Measurements from ENCODE around the gene XKR3.
"Not testable (repeated sequence)": the region's sequence is repeated elsewhere in the genome, so short reads cannot be mapped to it uniquely, and the experiment has no call there.

XKR3 gene

DNA sequence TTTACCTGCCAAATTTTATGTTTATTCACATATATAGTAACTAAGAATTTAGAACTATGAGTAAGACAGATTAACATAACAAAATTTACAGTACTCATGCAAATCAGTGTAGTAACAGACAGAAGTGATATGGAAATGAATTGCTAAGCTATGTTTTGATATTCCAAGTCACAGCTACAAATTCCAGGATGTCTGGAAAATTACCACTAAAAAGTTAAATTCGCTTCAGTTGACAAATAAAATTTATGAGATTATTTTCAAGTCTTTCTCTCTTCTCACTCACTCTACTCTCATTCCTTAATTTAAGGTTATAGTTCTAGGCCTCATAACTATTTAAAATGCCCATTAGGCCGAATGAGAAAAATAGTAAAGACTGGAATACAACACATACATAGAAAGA, 18.1 kb downstream of the XKR3 start:
- no peak for FAIRE-seq
- DNase-seq (ENCODE audit: insufficient read length, low spot score) = no peak

DNA sequence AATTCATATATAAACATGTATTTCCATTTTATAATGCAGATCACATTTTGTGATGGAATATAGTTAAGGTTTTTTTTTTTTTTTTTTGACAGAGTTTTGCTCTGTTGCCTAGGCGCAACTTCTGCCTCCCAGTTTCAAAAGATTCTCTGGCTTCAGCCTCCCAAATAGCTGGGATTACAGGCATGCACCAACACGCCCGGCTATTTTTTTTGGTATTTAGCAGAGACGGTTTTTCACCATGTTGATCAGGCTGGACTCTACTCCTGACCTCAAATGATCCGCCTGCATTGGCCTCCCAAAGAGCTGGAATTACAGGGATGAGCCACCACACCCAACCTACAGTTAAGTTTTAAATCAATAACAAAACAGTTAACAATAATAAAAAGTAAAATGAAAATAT, 18.8 kb downstream of the XKR3 start:
- DNase-seq (ENCODE audit: insufficient read length, low spot score) (no peak), FAIRE-seq (no peak)

GRCh38 chr22:16804882-16805281, 20.3 kb downstream of the XKR3 start:
- FAIRE-seq = no peak
- no peak for DNase-seq (ENCODE audit: insufficient read length, low spot score)

DNA sequence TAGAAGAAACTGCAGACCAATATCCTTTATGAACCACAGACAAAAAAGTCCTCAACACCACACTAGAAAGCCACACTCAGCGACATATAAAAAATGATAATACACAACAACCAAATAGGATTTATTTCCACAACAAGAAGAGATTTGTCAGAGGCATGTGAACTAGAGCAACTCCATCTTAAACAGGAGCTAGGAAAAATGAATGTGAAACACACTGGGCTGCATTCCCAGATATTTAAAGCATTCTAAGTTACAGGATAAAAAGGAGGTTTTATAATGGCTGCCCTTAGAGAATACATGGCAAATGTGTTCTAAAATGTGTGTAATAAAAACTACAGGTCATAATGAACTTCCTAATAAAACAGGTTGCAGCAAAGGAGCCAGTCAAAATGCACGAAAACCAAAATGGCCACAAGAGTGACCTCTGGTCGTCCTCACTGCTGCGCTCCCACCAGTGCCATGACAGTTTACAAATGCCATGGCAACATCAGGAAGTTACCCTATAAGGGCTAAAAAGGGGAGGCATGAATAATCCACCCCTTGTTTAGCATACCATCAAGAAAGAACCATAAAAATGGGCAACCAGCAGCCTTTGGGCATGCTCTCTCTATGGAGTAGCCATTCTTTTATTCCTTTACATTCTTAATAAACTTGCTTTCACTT, 21.8 kb downstream of the XKR3 start:
- no peak for DNase-seq (ENCODE audit: insufficient read length, low spot score)
- no peak for FAIRE-seq

GRCh38 chr22:16801571-16801970, 23.6 kb downstream of the XKR3 start:
- FAIRE-seq = no peak
- DNase-seq (ENCODE audit: insufficient read length, low spot score) = no peak

GRCh38 chr22:16801088-16801487, 24.1 kb downstream of the XKR3 start:
- DNase-seq (ENCODE audit: insufficient read length, low spot score) (no peak), FAIRE-seq (no peak)

DNA sequence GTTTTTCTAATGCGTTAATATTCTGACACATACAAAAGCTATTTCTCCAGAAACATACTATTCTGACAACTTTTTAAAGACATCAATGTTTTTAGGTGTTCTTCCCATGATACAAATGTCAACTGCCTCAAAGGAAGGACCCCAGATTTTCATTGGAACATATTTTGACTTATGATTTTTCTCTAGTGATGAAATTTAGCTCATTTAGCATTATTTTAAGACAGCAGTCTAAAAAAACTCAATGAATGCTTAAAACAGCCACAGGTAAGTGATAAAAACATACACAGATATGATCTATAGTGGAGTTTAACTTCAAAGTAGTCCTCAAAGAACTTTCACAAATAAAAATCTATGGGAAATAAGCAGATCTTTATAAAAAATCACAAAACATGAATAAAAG, 24.9 kb downstream of the XKR3 start:
- DNase-seq (ENCODE audit: insufficient read length, low spot score) (no peak), FAIRE-seq (no peak)

DNA sequence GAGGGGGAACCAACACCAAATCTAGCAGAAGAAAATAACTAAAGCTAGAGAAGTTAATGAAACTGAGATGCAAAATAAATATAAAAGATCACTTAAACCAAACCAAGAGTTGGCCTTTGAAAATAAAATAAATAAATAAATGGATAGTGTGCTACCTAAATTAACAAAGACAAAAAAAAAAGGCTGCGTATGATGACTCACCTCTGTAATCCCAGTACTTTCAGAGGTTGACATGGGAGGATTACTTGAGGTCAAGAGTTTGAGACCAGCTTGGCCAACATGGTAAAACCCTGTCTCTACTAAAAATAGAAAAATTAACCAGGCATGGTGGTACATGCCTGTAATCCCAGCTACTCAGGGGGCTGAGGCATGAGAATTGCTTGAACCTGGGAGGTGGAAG, 29.7 kb downstream of the XKR3 start:
- not testable (repeated sequence) for FAIRE-seq; DNase-seq (ENCODE audit: insufficient read length, low spot score)

GRCh38 chr22:16793831-16794230, 31.4 kb downstream of the XKR3 start:
- no peak for FAIRE-seq
- no peak for DNase-seq (ENCODE audit: insufficient read length, low spot score)

DNA sequence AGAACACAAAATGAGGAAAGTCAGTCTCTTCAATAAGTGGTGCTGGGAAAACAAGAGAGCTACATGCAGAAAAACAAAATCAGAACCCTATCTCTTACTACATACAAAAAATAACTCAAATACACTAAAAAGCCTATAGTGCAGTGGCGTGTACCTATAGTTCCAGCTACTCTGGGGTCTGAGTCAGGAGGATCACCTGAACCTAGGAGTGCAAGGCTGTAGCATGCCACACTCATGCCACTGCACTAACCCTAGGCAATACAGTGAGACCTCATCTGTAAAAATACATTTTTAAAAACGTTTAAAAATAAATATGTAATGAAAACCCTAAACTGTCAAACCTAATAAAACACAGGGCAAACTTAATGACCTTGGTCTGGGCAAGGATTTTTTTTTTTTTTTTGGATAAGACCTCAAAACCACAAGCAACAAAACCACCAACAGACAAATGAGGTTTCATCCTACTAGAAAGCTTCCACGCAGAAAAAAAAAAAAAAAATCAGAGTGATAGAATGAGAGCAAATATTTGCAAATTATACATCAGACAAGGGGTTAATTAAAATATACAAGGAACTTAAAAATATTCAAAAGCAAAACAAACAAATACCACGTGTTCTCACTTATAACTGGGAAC, 35.2 kb downstream of the XKR3 start:
- no peak for DNase-seq (ENCODE audit: insufficient read length, low spot score)

DNA sequence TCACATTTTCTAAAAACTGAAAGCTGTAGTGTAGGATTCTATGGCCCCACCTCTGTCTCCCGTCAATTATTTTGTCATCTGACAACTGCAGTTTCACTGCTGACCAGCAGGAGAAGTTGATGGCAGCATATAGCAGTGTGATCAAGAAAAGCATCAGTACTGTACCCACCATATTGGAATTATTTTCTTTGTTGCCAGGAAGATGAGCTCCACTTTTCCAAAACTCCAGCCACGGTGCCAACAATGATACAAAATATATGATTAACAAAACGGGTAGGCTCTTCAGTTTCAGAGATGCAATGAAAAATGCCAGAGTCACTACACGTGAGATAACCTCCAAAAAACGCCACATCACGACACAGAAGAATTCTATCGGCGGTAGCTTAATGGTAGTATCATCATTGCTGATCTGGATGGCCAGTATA, 41.3 kb downstream of the XKR3 start:
- no peak for FAIRE-seq
- no peak for DNase-seq (ENCODE audit: insufficient read length, low spot score)

More for the DNA sequence above, 35.2 kb downstream of the XKR3 start:
- FAIRE-seq = no peak

- FAIRE-seq = no peak
- DNase-seq (ENCODE audit: insufficient read length, low spot score) = no peak
These were observed 41.8 kb downstream of the XKR3 start for GRCh38 chr22:16783453-16783852.

DNA sequence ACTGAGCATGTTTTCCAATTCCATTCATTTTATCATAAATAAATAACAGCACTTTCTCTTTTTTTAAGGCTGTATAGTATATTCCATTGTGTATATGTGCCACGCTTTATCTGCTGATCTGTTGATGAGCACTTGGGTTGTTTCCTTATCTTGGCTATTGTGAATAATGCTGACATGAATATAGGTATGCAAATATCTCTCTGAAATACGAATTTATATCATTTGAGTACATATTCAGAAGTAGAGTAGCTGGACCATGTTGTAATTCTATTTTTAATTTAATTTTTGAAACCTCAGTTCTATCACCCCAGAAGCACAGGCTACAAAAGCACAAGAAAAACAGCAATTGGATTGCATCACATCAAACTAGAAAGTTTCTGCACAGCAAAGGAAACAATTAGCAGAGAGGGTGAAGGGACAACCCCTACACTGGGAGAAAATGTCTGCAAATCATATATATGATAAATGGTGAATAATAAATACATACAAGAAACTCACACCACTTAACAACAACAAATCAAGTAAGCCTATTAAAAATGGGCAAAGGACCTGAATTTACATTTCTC, 43.4 kb downstream of the XKR3 start:
- FAIRE-seq (no peak), DNase-seq (ENCODE audit: insufficient read length, low spot score) (no peak)

- FAIRE-seq = no peak
- DNase-seq (ENCODE audit: insufficient read length, low spot score) = no peak
These were observed 44.0 kb downstream of the XKR3 start for GRCh38 chr22:16781074-16781763.

DNA sequence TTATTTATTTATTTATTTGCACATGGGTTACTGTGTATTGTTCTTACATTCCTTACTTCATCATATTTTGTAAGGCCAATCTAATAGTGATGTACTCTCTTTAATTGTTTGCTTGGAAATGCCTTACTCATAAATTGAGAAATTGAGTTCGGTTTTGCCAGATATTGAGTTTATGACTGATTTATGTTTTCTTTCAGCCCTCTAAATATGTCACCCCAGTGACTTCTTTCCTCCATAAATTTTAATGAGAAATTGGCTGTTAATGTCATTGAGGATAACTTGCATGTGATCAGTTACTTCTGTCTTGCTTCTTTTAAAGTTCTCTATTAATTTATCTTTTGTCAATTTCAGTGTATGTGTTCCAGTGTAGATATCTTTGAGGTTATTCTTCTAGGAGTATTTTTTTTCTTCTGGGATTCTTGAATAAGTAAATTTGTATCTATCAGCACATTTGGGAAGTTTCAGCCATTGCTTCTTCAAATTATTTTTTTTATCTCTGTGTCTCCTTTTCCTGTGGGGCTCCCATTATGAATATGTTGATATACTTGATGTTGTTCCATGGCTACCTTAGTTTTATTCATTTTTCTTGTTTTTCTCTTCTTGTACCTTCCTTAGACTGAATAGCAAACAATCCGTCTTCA, 47.8 kb downstream of the XKR3 start:
- no peak for DNase-seq (ENCODE audit: insufficient read length, low spot score)
- no peak for FAIRE-seq

DNA sequence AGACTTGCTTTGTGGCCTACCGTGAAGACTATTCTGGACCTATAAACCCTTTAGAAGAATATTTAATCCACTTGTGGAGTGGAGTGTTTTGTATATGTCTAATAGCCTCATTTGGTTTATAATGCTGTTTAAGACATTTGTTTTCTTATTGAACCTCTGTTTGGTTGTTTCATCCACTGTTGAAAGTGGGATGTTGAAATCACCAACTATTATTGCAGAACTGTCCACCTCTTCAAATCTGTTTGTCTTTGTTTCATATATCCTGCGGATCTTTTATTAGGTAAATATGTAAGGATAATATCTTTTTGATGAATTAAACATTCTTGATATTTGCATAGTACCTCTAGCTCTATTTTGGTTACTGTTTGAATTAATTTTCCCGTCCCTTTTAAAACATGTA, 49.1 kb downstream of the XKR3 start:
- DNase-seq (ENCODE audit: insufficient read length, low spot score) (no peak), FAIRE-seq (no peak)

DNA sequence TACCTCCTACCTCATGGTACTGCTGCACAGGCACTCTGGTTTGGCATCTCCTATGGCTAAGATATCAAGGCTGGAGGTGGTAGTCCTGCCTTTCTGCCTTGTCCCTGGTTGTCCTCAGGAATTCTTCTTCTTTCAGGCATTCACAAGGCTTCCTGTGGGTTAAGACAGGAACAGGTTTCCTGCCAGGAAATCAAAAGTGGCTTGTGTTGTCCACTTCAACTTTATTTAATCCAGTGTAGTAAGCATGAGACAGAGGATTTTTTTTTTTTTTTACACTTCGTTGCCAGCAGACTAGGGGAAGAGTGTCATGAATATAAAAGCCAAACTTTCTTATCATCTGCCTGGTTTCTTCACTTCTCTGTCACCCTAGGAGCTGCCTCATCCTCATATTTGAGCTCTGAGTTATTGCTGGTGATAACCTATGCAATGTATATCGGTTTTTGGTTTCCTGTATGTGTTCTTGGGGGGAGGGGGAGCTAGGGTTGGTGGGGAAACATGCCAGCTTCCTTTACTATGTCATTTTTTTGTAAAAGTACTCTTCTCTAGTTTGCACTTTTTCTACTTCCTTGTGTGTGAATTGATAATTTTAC, 50.2 kb downstream of the XKR3 start:
- DNase-seq (ENCODE audit: insufficient read length, low spot score) = no peak
- FAIRE-seq = no peak

- not testable (repeated sequence) for FAIRE-seq; DNase-seq (ENCODE audit: insufficient read length, low spot score)
These were observed 53.6 kb downstream of the XKR3 start for GRCh38 chr22:16771569-16771968.

DNA sequence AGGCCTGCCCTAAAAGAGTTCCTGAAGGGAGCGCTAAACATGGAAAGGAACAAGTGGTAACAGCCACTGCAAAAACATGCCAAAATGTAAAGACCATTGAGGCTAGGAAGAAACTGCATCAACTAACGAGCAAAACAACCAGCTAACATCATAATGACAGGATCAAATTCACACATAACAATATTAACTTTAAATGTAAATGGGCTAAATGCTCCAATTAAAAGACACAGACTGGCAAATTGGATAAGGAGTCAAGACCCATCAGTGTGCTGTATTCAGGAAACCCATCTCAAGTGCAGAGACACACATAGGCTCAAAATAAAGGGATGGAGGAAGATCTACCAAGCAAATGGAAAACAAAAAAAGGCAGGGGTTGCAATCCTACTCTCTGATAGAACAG, 57.3 kb downstream of the XKR3 start:
- not testable (repeated sequence) for FAIRE-seq

DNA sequence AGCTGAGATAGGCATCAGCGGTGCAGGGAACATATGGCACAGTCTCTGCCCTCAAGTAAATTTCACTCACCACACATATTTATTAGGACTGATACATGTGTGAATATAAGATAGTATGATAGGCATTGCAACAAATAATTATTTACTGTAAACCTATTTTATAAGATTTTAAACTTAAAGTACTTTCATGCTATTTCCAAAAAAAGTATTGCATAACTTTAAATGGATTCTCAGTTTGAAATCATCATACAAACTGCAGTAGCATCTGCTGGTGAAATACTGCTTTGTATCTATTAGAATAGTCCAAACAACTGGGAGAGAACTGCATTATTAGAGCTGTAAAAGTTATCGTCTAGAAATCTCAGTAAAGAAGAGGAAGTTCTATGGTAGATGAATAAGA, 63.0 kb downstream of the XKR3 start:
- FAIRE-seq; DNase-seq (ENCODE audit: insufficient read length, low spot score): not testable (repeated sequence)

More for the DNA sequence above, 57.3 kb downstream of the XKR3 start:
- not testable (repeated sequence) for DNase-seq (ENCODE audit: insufficient read length, low spot score)

DNA sequence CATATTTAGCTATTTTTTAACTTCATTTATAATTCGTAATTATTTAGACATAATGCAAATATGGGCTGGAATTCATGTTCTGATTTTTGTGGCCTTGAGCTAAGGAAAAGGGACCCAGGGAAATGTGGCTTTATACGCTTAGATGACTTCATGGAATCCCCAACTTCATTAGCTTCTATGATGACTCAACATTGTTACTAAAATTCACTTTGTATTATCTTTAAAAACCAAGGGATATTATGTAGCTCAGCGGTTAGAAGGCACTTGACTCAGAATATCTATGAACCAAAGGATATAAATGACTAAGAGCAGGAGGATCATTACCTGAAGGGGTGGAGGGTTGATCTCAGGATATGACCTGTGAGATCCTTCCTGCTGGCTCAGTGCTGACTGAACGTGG, 64.8 kb downstream of the XKR3 start:
- FAIRE-seq; DNase-seq (ENCODE audit: insufficient read length, low spot score): not testable (repeated sequence)
